GM18858 (cell line): ENCODE measurements around the gene ALAS1.
"Not testable (repeated sequence)": the region's sequence is repeated elsewhere in the genome, so short reads cannot be mapped to it uniquely, and the experiment has no call there.

Source experiments
- ATAC-seq: cut with Tn5 transposase; IDR thresholded peaks from one replicate; pipeline ENCODE4 v1.9.1; 2021; ENCODE audit not compliant: unreplicated experiment

The ALAS1 gene

DNA sequence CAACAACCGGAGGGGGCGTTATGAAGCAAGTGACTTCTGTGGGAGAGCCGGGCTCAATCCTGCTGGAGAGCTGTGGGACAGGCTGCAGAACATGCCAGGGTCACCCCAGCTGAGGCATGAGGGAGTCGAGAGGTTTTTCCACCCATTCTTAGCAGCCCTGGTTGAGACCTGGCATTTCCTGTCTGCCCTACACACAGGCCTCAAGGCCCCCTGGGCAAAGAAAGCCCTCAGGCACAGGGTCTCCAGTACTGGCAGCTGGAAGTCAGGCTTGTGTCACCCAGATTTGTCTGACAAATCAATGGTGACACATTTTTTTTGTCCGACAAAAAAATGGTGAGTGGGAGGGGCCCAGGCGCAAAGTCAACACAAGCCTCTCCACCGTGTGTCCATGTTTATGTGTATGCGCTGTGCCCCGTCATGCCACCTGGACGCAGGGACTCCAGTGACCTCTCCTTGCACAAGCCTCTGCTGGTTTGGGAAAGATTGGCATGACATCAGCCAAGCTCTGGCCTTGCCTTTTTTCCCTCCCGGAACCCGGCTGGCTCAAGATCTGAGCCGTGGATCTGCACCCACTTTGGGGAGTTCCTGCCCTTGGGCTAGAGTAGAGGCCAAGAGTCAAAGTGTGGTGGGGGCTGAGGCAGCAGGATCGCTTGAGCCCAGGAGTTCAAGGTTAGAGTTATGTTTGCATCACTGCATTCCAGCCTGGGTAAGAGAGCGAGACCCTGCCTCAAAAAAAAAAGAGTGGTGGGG is 20.8 kb upstream of the ALAS1 start:
- ATAC-seq, result no peak

DNA sequence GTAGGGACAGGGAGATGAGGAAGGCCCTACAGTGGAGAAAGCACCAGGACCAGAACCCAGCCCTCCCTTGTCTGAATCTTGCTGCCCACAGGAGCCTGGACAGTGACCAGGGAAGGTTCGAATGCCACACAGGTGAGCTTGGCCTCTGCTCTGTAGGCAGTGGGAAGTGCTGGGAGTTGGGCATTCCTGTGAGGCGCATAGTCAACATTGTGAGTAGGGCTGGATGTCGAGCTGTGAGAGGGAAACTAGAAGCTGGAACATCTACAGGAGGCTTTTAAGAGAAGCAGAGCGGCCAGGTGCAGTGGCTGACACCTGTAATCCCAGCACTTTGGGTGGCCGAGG is 20.3 kb upstream of the ALAS1 start:
- ATAC-seq, result no peak

DNA sequence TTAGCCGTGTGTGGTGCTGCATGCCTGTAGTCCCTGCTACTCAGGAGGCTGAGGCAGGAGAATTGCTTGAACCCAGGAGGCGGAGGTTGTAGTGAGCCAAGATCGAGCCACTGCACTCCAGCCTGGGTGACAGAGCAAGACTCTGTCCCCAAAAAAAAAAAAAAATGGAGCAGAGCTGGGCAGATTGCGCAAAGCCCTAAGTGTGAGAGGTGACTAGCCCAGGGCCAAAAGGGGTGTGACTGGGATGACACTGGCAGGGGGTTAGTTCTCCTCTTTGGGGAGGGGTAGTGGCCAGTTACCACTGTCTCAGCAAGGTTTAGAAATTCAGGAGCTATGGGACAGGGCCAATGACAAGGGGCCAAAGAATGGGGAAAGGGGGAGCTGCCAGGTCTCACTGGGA is 19.8 kb upstream of the ALAS1 start:
- ATAC-seq, result not testable (repeated sequence)

DNA sequence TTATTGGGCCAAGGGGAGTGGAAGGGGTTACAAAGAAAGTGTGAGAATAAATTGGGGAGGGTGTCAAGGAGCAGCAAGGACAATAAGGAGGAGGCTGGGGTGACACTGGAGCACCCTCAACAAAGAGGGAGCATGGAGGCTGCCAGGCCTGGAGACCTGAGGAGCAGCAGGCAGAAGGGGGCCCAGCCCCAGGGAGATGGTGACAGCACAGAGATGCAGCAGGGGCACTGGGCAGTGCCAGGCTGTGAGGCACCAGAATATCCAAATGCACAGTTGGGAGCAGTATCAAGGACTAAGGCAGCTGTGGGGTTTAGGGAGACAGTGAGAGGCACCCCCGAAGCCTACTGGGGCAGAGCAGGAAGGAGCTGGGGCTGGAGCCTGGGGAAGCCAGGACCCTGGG is 19.4 kb upstream of the ALAS1 start:
- no peak for ATAC-seq

DNA sequence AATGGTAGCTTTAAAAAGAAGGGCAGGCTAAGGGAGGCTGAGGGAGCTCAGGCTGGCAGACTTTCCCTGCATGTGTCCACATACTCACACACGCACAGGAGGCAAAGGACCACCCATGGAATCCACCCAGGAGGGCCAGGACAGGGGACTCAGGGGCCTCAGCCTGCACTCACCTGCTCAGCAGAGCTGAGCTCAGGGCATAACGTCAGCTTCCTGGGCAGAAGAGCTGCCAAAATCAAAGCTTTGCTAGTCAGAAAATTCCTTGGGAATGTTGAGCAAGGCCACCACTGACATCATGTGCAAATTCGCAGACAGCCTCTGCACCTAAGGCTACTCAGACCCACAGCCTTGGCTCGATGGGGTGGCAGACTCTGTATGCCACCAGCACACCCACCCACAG is 16.4 kb upstream of the ALAS1 start:
- no peak for ATAC-seq

DNA sequence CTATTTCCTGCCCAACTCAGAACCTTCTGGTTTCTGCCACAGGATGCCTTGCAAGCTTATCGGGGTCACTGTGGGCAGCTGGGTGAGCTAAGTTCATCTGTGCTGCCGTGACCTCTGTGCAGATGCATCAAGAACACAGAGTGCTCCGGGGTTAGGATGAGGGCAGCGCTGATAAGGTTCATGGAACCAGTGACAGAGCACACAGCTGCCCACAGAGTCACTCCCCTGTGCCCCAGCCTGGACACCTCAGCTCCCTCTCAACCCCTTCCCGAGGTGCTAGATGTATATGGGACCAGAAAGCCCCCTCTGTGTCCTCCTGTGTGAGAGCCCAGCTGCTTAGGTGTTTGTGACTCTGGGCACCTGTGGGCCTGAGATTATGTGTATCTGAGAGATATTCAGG is 15.8 kb upstream of the ALAS1 start:
- no peak for ATAC-seq

DNA sequence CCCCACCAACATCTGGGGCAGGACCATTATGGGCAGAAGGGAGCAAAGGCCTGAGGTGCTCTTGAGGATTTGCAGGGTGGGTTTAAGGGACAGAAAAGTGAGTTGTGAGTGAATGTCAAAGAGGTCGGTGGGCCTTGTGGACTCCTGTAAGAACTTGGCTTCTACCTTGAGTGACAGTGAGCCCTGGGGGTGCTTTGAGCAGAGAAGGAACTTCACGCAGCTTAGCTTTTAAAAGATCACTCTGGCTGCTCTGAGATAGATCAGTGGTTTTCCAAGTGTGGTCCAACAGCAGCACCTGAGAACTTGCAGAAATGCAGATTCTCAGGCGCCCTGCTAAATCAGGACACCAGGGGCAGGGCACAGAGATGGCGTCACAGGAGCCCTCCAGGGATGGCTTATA is 15.3 kb upstream of the ALAS1 start:
- ATAC-seq, result no peak

DNA sequence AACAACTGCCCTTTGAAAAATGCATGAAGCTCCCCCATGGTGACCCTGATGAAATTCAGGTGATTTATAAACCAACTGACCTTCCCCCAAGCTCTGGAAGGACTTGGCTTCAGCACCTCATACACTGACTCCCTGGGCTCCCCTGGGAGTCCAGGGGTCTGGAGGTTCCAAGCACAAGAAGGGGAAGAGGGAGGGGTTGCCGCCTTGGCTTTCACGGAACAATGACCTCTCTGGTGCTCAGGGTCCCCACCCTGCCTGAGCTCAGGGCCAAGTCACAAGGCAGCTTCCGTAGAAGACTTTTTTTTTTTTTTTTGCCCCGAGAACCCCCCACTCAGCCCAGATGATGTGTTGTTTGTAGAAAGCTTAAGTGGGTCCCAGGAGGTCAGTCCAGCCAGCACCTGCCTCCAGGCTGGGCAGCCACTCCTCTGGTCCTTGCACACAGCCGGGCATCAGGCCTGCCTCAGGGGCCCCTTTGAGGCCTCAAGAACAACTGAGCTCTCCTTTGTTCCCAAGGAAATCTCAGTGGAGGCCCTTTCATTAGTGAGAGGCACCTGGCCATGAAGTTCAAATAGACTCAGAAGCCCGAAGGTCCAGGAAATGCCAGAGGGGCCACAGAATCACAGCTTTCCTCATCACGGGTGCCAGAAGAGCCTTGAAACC is 14.0 kb upstream of the ALAS1 start:
- no peak for ATAC-seq

DNA sequence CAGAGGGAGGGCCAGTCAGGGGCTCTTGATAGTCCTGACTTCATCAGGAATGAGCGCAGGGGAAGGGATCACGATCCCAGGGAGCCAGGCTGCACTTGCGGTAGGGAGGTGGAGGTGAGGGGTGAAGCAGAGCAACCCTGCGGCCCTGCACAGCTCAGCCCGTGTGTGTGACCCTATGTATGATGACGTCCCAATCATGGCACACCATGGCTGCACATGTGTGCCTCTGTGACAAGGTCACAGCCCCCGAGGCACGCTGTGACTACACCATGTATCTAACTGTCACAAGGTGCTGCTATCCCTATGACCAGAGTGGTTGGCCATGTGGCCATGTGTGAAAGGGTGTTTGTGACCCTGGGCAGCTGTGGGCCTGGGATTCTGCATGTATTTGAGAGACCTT is 13.3 kb upstream of the ALAS1 start:
- no peak for ATAC-seq

DNA sequence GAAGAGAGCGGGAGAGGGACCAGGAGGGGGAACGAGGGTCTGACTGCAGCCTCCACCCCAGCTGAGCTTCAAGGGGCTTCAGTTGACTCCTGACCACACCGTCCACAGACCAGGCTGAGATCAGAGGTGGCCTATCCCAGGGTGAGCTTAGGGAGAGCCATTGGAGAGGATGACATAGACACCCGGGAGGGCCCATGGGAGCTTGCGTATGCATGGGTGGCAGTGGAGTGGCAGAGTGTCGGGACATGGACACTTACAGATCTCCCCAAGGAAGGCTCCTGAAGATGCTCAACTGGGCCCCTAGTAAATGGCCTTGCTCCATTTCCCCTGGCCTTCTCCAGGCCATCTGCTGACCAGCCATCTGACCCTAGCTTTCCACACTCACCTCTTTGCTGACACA is 12.6 kb upstream of the ALAS1 start:
- no peak for ATAC-seq

DNA sequence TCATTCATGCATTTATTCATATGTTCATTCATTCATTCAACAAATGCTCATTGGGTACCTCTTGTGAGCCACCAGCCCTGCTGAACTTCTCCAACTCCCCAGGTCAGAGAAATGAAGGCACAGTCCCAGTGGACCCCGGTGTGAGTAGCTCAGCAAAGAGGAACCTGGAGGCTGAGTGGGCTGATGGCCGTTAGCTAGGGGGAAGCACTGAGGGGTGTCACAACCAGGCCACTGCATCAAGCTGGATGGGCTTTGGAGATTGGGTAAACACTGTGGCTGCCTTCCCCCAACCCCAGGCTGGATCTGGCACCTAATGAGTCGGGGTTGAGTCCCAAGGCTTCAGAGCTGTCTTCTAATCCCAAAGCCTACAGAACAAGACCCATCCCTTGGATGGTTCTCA is 12.1 kb upstream of the ALAS1 start:
- ATAC-seq, result no peak

DNA sequence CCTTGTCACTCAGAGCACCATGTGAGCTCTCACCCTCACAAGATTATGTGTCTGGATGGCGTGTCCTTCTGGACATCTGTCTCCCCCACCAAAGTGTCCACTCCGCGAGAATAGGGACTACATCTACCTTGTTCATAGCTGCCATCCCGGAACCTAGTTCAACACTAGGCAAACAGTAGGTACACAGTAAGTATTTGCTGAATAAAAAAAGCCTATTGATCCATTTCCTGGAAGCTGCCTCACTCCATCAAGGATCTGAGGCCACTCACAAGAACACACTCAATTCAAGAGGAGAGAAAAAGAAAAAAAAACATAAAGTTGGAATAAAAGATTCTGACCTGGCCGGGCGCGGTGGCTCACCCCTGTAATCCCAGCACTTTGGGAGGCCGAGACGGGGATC is 11.2 kb upstream of the ALAS1 start:
- no peak for ATAC-seq

DNA sequence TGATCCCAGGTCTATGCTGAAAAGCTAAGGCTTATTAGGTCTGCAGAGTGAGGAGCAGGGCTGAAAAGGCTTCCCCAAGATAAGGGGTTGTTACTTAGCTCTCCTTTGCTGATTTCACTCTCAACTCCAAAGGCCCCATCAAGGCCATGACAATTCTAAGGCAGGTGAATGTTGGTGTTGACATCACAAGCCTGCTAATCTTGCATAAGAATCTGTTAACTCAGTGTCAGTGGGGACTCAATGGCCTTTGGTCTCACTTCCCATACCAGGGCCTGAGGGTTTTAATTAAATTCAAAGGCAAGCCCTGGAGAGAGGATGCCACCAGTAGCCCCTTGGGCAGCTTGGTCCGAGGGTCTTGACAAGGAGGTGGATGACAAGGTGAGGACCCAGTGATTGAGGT is 9.4 kb upstream of the ALAS1 start:
- no peak for ATAC-seq

DNA sequence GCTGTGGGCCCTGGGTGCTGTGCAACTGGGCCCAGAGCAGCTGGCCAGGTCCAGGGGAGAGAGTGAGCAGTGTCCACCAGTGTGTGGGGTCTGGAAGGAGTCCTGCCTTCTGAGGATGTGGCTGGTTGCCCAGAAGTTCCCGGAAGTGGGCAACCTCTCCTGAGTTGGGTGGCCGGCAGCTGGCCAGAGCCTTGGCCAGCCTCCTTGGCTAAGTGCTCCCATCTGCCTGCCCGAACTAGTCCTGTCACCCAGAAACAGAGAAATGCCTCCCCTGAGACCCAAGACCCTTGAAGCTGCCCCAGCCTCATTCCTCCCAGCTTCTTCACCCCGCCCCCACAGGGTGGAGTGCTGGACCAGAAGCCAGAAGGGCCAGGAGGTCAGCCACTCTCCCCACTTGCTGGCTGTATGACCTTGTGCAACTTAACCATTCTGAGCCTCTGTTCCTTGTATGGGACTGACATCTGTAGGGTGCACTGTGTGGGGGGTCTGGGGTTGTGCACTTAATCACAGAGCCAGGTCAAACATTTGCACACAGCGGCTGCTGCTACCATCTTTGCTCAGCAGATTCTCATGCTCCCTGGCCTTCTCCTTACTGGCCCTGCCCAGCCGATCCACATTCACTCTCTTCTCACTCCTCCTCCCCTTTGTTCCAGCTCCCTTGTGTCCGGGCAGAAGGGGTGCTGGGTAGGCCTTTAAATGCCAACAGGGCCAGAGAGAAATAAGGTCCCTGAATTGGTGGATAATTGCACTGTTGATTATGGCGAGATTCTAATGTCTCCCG is 7.5 kb upstream of the ALAS1 start:
- no peak for ATAC-seq

DNA sequence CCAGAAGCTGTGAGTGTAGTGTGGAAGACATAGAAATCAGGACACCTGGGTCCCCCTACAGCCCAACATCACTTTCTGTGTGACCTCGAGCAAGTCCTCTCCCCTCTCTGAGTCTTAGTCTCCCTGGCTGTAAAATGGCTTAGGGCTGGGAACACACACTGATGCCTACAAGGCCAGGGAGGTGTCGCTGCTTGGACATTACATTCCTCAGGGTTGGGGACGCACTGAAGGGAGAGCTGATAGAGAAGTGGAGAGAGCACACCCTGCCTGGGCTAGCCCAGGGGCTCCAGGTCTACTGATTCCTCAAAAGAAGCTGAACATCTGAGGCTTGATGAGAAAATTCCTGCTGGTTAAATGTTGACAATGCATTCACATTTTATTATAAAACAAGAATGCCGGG is 6.3 kb upstream of the ALAS1 start:
- no peak for ATAC-seq

DNA sequence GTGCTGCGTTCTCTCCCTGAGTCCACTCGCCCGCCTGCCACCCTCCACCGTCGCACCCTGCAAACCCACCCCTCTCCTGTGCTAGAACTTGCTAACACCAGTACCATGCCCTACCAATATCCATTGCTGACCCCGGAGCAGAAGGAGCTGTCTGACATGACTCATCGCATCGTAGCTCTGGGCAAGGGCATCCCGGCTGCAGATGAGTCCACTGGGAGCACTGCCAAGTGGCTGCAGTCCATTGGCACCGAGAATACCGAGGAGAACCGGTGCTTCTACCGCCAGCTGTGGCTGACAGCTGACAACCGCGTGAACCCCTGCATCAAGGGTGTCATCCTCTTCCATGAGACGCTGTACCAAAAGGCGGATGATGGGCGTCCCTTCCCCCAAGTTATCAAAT is 4.9 kb upstream of the ALAS1 start:
- ATAC-seq, result no peak

DNA sequence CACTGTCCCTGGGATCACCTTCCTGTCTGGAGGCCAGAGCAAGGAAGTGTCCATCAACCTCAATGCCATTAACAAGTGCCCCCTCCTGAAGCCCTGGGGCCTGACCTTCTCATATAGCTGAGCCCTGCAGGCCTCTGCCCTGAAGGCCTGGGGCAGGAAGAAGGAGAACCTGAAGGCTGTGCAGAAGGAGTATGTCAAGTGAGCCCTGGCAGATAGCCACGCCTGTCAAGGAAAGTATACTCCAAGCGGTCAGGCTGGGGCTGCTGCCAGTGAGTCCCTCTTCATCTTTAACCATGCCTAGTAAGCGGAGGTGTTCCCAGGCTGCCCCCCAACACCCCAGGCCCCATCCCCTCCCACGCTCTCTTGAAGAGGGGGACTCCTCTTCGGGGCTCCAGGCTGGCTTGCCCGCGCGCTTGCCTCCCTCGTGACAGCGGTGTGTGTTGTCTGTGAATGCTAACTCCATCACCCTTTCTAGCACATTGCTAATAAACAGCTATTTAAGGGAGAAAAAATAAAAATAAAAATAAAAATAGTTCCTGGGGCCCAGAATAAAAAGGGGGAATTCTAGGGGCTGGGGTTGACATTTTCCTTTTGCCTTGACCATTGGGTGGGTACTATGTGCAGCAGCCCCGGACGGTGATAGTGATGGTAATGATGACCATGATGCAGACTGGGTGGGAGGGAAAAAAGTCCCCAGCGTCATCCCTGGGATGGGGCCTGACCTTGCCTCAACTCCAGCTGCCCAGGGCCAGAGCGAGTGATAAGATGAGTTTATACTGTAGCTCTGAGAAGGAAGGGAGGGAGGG is 3.3 kb upstream of the ALAS1 start:
- ATAC-seq, result no peak

DNA sequence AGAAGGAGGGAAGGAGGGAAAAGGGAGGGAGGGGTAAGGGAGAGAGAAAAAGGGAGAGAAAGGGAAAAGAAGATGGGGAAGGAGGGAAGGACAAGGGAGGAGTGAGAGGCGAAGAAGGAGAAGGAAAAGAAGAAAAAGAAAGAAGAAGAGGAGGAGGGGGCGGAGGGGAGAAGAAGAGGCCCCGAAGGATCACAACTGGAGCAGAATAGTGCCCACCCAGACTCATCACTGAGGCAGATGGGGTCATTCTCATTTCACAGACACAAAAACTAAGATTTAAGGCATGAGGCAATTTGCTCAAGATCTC is 2.7 kb upstream of the ALAS1 start:
- no peak for ATAC-seq

DNA sequence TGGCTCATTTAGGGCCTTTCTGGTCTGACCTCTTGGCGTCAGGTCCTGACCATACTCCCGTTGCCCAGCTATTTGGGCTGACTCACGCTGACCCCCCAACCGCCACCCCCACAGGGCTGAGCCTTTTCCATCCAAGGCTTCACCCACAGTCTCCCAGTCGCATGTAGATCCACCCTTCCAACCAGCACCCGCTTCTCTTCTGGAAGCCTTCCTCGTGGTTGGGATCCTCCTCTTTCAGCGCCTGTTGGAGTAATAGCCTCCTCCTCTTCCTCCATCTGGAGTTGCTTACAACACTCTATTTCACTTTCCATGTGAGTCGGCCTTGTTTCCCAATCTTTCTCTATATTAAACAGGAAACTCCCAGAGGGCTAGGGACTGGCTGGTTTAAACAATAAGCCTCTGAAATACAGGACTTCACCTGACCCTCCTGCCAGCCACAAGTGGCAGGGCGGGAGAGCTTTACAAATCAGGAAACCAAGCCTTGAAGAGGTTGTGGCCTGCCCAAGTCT is 2.1 kb upstream of the ALAS1 start:
- ATAC-seq, result no peak

DNA sequence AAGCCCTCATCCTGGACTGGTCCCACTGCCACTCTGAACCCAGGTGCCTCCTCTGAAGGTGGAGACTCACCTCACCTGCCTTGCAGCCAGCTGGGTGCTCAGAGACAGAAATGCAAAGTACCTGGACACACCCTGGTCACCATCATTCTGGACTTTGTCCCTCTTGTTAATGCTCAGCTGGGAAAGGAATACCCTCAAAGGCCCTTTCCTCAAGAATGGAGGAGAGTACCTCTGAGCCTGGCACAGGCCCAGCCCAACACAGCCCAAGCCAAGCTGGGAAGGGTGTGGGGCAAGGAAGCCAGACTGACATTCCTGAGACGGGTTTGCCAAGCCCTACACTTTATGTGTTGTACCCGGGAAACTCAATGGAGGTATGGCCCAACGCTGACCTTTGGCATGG is 983 bp upstream of the ALAS1 start:
- no peak for ATAC-seq

DNA sequence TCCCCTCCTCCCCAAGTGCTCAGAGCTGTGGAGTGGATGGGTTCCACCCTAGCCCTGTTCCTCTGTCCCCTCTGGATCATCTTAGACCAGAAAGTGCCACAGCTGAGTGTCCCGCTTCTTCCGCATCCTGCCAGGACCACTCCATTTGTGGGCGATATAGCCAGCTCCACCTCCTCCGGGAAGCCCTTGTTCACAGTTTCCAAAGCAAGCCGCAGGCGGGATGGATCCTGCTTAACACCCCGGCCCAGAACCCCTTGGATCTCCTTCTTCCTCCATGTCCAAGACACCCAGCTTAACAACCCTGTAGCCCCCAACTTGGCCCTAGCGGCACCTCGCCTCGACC is 490 bp upstream of the ALAS1 start:
- peak; percentile 4 for ATAC-seq
